Tibial artery (tissue), 4 donors: Measurements from ENCODE around the gene ATP2B2.

Experiments
- DNase-seq, 2 donors: peaks; one replicate each; pipeline ENCODE4 v3.0.0-alpha.2; 2019
- H3K27ac ChIP-seq, 2 donors: fragments of 200-600 bp; sonication (generic) in 1 of 2; 1 replicate in 1 of 2; 2 replicates in 1 of 2; pipeline ENCODE4 v1.5.1; 2018 to 2019; ENCODE audit warnings: mild to moderate bottlenecking in 1 of 2
- H3K27me3 ChIP-seq, 2 donors: fragments of 200-600 bp; sonication (generic) in 1 of 2; one replicate each; pipeline versions ENCODE4 v1.5.1 to v1.6.0; 2016 to 2019
- H3K36me3 ChIP-seq, 3 donors: fragments of 200-600 bp; sonication (generic) in 2 of 3; one replicate each; pipeline ENCODE4 v1.5.1; 2016 to 2019; ENCODE audit warnings: mild to moderate bottlenecking in 2 of 3
- H3K4me1 ChIP-seq, 4 donors: fragments of 200-600 bp; sonication (generic) in 2 of 4; 1 replicate in 3 of 4; 2 replicates in 1 of 4; pipeline ENCODE4 v1.5.1; 2016 to 2019
- H3K4me3 ChIP-seq, 2 donors: fragments of 200-600 bp; sonication (generic) in 1 of 2; 1 replicate in 1 of 2; 2 replicates in 1 of 2; pipeline ENCODE4 v1.5.1; 2018 to 2019; ENCODE audit warnings: mild to moderate bottlenecking in 2 of 2
- H3K9me3 ChIP-seq, 3 donors: fragments of 200-600 bp; sonication (generic) in 1 of 3; one replicate each; pipeline ENCODE4 v1.5.1; 2016 to 2019
- CTCF ChIP-seq, 2 experiments: fragments of 200-600 bp in 1 of 2; fragments of 450-650 bp in 1 of 2; IDR thresholded peaks; one replicate each; pipeline ENCODE4 v1.5.1; 2017 to 2019; ENCODE audit warnings: antibody characterized with exemption in 2 of 2, mild to moderate bottlenecking in 1 of 2, moderate library complexity in 1 of 2
- intact Hi-C: fragments of 100-400 bp; cut with DNase I; formaldehyde crosslinking; loops from one replicate; pipeline ENCODE4 v1.15.0; 2023; ENCODE audit warnings: low total_unique reads

ATP2B2 gene

GRCh38 chr3:10349801-10350200, 155.6 kb downstream of the ATP2B2 start:
- no peak overlapping the region for H3K27ac ChIP-seq
- no peaks in the 10 kb centered on the region for H3K36me3 ChIP-seq
- peaks cover 0 to 6% of the 10 kb centered on the region in 2 donors for H3K27me3 ChIP-seq
- H3K9me3 ChIP-seq = no peaks in the 10 kb centered on the region
- peak in 1 of 2 donors; percentile 31 for DNase-seq
- H3K4me1 ChIP-seq = peaks cover 0 to 8% (median 6%) of the 10 kb centered on the region in 4 donors
- no peak overlapping the region for H3K4me3 ChIP-seq
- intact Hi-C loops = no loop called here
- no peak for TF ChIP-seq CTCF (IDR thresholded peaks at IDR 0.05)

GRCh38 chr3:10348404-10348721, 157.0 kb downstream of the ATP2B2 start:
- Histone ChIP-seq H3K36me3 (no peaks in the 10 kb centered on the region), H3K27ac (no peak overlapping the region), H3K4me1 (no peaks in the 10 kb centered on the region), H3K9me3 (no peaks in the 10 kb centered on the region), H3K4me3 (no peak overlapping the region), H3K27me3 (peaks cover 0 to 13% of the 10 kb centered on the region in 2 donors)
- intact Hi-C loops = no loop called here
- TF ChIP-seq CTCF (IDR thresholded peaks at IDR 0.05) = no peak
- no peak for DNase-seq

GRCh38 chr3:10347648-10348403, 157.6 kb downstream of the ATP2B2 start:
- no peaks in the 10 kb centered on the region for H3K4me1 ChIP-seq
- DNase-seq = no peak
- no peak overlapping the region for H3K27ac ChIP-seq
- intact Hi-C loops = no loop called here
- H3K9me3 ChIP-seq = no peaks in the 10 kb centered on the region
- H3K27me3 ChIP-seq = peaks cover 0 to 14% of the 10 kb centered on the region in 2 donors
- no peaks in the 10 kb centered on the region for H3K36me3 ChIP-seq
- no peak for TF ChIP-seq CTCF (IDR thresholded peaks at IDR 0.05)
- no peak overlapping the region for H3K4me3 ChIP-seq

GRCh38 chr3:10345911-10346310, 159.5 kb downstream of the ATP2B2 start:
- Histone ChIP-seq H3K36me3 (no peaks in the 10 kb centered on the region), H3K27me3 (peaks cover 0 to 12% of the 10 kb centered on the region in 2 donors), H3K27ac (no peak overlapping the region), H3K9me3 (no peaks in the 10 kb centered on the region), H3K4me1 (no peaks in the 10 kb centered on the region), H3K4me3 (no peak overlapping the region)
- no peak for DNase-seq
- intact Hi-C loops = no loop called here
- TF ChIP-seq CTCF (IDR thresholded peaks at IDR 0.05) = no peak

- intact Hi-C loops = loop anchor here (5.0 kb wide), 1 partner anchor 392 kb away; no protein-coding TSS in a partner anchor
- no peaks in the 10 kb centered on the region for H3K4me1 ChIP-seq
- H3K27me3 ChIP-seq = peaks cover 0 to 12% of the 10 kb centered on the region in 2 donors
- DNase-seq = no peak
- no peak for TF ChIP-seq CTCF (IDR thresholded peaks at IDR 0.05)
- H3K4me3 ChIP-seq = no peak overlapping the region
- no peak overlapping the region for H3K27ac ChIP-seq
- H3K36me3 ChIP-seq = no peaks in the 10 kb centered on the region
- no peaks in the 10 kb centered on the region for H3K9me3 ChIP-seq
These were observed 160.3 kb downstream of the ATP2B2 start for GRCh38 chr3:10344944-10345575.
